Astrocyte (in vitro differentiated cells and primary cell): ENCODE data around the gene TRPM4. TPM values are rescaled to one million over a fixed set of nuclear protein-coding genes. Genes with fewer than 3 reads are reported as not detected.
"Not testable (repeated sequence)": the region's sequence is repeated elsewhere in the genome, so short reads cannot be mapped to it uniquely, and the experiment has no call there.

ENCODE experiments used
- DNase-seq: peaks from one replicate; pipeline ENCODE4 v3.0.0-alpha.2; 2010; ENCODE audit warnings: low read depth
- FAIRE-seq: peaks from 2 replicates; lab custom pipeline; 2011; peaks lifted over from hg19 to GRCh38; lab: Jason Lieb, UNC
- H2AFZ ChIP-seq: 2 replicates; pipeline ENCODE4 v1.6.0; 2012; ENCODE audit warnings: low read depth, low read length, inconsistent platforms
- H3K27ac ChIP-seq: 2 replicates; pipeline ENCODE4 v1.5.1; 2011; ENCODE audit warnings: low read depth, low read length, inconsistent platforms
- H3K27me3 ChIP-seq: 2 replicates; pipeline ENCODE4 v1.6.0; 2011; ENCODE audit warnings: low read length, inconsistent platforms; ENCODE audit not compliant: insufficient read depth
- H3K36me3 ChIP-seq: 2 replicates; pipeline ENCODE4 v1.5.1; 2011; ENCODE audit warnings: low read length, inconsistent platforms; ENCODE audit not compliant: insufficient read depth
- H3K4me1 ChIP-seq: 2 replicates; pipeline ENCODE4 v1.5.1; 2011; ENCODE audit warnings: low read length, inconsistent platforms; ENCODE audit not compliant: insufficient read depth
- H3K4me2 ChIP-seq: 2 replicates; pipeline ENCODE4 v1.6.0; 2012; ENCODE audit warnings: low read length, inconsistent platforms
- H3K4me3 ChIP-seq: 2 replicates; pipeline ENCODE4 v1.5.1; 2011; ENCODE audit warnings: low read depth, mild to moderate bottlenecking, low read length, inconsistent platforms; ENCODE audit not compliant: insufficient read depth
- H3K79me2 ChIP-seq: 2 replicates; pipeline ENCODE4 v1.6.0; 2012; ENCODE audit warnings: mild to moderate bottlenecking, low read length, inconsistent platforms; ENCODE audit not compliant: insufficient read depth
- H3K9ac ChIP-seq: 2 replicates; pipeline ENCODE4 v1.6.0; 2012; ENCODE audit warnings: mild to moderate bottlenecking, low read length, inconsistent platforms
- H3K9me3 ChIP-seq: 2 replicates; pipeline ENCODE4 v1.5.1; 2012; ENCODE audit warnings: low read depth, mild to moderate bottlenecking, low read length, inconsistent platforms; ENCODE audit not compliant: insufficient read depth
- H4K20me1 ChIP-seq: 2 replicates; pipeline ENCODE4 v1.6.0; 2012; ENCODE audit warnings: low read length, inconsistent platforms; ENCODE audit not compliant: insufficient read depth
- H3K27ac Mint-ChIP-seq: one replicate; pipeline ENCODE4 v1.8.0; 2021; ENCODE audit warnings: mild to moderate bottlenecking, mixed read lengths; ENCODE audit not compliant: unreplicated experiment
- H3K27me3 Mint-ChIP-seq: one replicate; pipeline ENCODE4 v1.8.0; 2021; ENCODE audit warnings: low read depth, mixed read lengths; ENCODE audit not compliant: unreplicated experiment
- H3K36me3 Mint-ChIP-seq: one replicate; pipeline ENCODE4 v1.8.0; 2021; ENCODE audit warnings: low read depth, mixed read lengths; ENCODE audit not compliant: unreplicated experiment
- H3K4me1 Mint-ChIP-seq: one replicate; pipeline ENCODE4 v1.8.0; 2021; ENCODE audit warnings: low read depth, mixed read lengths; ENCODE audit not compliant: unreplicated experiment
- H3K4me3 Mint-ChIP-seq: one replicate; pipeline ENCODE4 v1.8.0; 2021; ENCODE audit warnings: mild to moderate bottlenecking, moderate library complexity, mixed read lengths; ENCODE audit not compliant: unreplicated experiment
- H3K9me3 Mint-ChIP-seq: one replicate; pipeline ENCODE4 v1.8.0; 2021; ENCODE audit warnings: mild to moderate bottlenecking, mixed read lengths; ENCODE audit not compliant: unreplicated experiment
- CTCF ChIP-seq: IDR thresholded peaks from 2 replicates; pipeline ENCODE4 v1.5.1; 2011; ENCODE audit warnings: low read depth, mild to moderate bottlenecking, inconsistent platforms, low read length, moderate library complexity; ENCODE audit not compliant: insufficient read depth
- EZH2 ChIP-seq: IDR thresholded peaks from 2 replicates; pipeline ENCODE4 v1.6.1; 2012; ENCODE audit warnings: mild to moderate bottlenecking, low read length, inconsistent platforms; ENCODE audit not compliant: insufficient read depth
- total RNA-seq: library from RNA; stranded (reverse); gene quantifications from 2 replicates; pipeline ENCODE4 v1.2.1, GENCODE V29; 2021

TRPM4 gene
- total RNA-seq, 1 donor from 2014 or later, result 26.3 TPM

- no peak overlapping the region for H3K4me3 ChIP-seq
- H3K4me1 Mint-ChIP-seq, result peaks cover 5% of the 10 kb centered on the region
- H3K27ac Mint-ChIP-seq, result peak overlapping the region; percentile 87
- H2AFZ ChIP-seq, result peak overlapping the region; percentile 59
- FAIRE-seq (no peak), DNase-seq (peak; percentile 60)
- no peaks in the 10 kb centered on the region for H3K36me3 ChIP-seq
- TF ChIP-seq CTCF (peak; percentile 50), EZH2 (no peak)
- H3K36me3 Mint-ChIP-seq, result peaks cover 2% of the 10 kb centered on the region
- H3K9me3 Mint-ChIP-seq, result no peaks in the 10 kb centered on the region
- peak overlapping the region; percentile 69 for H3K4me3 Mint-ChIP-seq
- no peaks in the 10 kb centered on the region for H3K27me3 ChIP-seq
- peak overlapping the region; percentile 75 for H3K4me2 ChIP-seq
- peaks cover 8% of the 10 kb centered on the region for H3K4me1 ChIP-seq
- no peak overlapping the region for H3K9ac ChIP-seq
- H3K9me3 ChIP-seq, result no peaks in the 10 kb centered on the region
- no peaks in the 10 kb centered on the region for H3K79me2 ChIP-seq
- H4K20me1 ChIP-seq, result no peaks in the 10 kb centered on the region
- peaks cover 4% of the 10 kb centered on the region for H3K27me3 Mint-ChIP-seq
- no peak overlapping the region for H3K27ac ChIP-seq
Observed at GRCh38 chr19:49145573-49146407, 11.8 kb upstream of the TRPM4 start.

GRCh38 chr19:49146408-49146770, 11.2 kb upstream of the TRPM4 start:
- H3K4me3 Mint-ChIP-seq, result peak overlapping the region; percentile 50
- peak overlapping the region; percentile 75 for H3K4me2 ChIP-seq
- not testable (repeated sequence) for H2AFZ ChIP-seq

GRCh38 chr19:49148044-49148682, 9.4 kb upstream of the TRPM4 start:
- peaks cover 14% of the 10 kb centered on the region for H3K27me3 Mint-ChIP-seq
- TF ChIP-seq CTCF (no peak), EZH2 (no peak)
- Histone ChIP-seq H3K79me2 (no peaks in the 10 kb centered on the region), H3K27ac (no peak overlapping the region), H3K36me3 (no peaks in the 10 kb centered on the region), H3K4me1 (peaks cover 8% of the 10 kb centered on the region), H3K9me3 (no peaks in the 10 kb centered on the region), H3K27me3 (no peaks in the 10 kb centered on the region), H2AFZ (peak overlapping the region; percentile 87), H3K9ac (no peak overlapping the region), H4K20me1 (no peaks in the 10 kb centered on the region), H3K4me3 (no peak overlapping the region), H3K4me2 (peak overlapping the region; percentile 97)
- FAIRE-seq (no peak), DNase-seq (no peak)
- peaks cover 2% of the 10 kb centered on the region for H3K36me3 Mint-ChIP-seq
- peaks cover 4% of the 10 kb centered on the region for H3K9me3 Mint-ChIP-seq
- H3K27ac Mint-ChIP-seq, result peak overlapping the region; percentile 1
- no peaks in the 10 kb centered on the region for H3K4me1 Mint-ChIP-seq
- H3K4me3 Mint-ChIP-seq, result peak overlapping the region; percentile 62

More at GRCh38 chr19:49146408-49146770, 11.2 kb upstream of the TRPM4 start:
- H3K36me3 ChIP-seq, H3K4me1 Mint-ChIP-seq, H3K9ac ChIP-seq, H3K27me3 Mint-ChIP-seq, H3K9me3 ChIP-seq, H4K20me1 ChIP-seq, H3K79me2 ChIP-seq, DNase-seq, H3K36me3 Mint-ChIP-seq, H3K27me3 ChIP-seq, FAIRE-seq, H3K9me3 Mint-ChIP-seq, H3K27ac ChIP-seq, H3K4me3 ChIP-seq, H3K4me1 ChIP-seq: not testable (repeated sequence)
- peak overlapping the region; percentile 58 for H3K27ac Mint-ChIP-seq
